WTC11 (cell line): Measurements from ENCODE around the gene HCLS1.

Experiments
- CBFB ChIP-seq: sonication (generic); formaldehyde crosslinking; IDR thresholded peaks from 2 replicates; pipeline ENCODE4 v1.8.1; 2022; ENCODE audit warnings: mild to moderate bottlenecking, low read depth, missing genetic modification reagents
- NFYB ChIP-seq: sonication (generic); formaldehyde crosslinking; conservative IDR thresholded peaks from 2 replicates; pipeline ENCODE4 v1.8.0; 2022; ENCODE audit warnings: low read depth, missing genetic modification reagents
- ZBTB21 ChIP-seq: sonication (generic); formaldehyde crosslinking; IDR thresholded peaks from 2 replicates; pipeline ENCODE4 v1.8.1; 2023; ENCODE audit warnings: mild to moderate bottlenecking, missing genetic modification reagents, borderline replicate concordance
- TF ChIP-seq, protein P1 (sequence below): sonication (generic); formaldehyde crosslinking; IDR thresholded peaks from 2 replicates; pipeline ENCODE4 v1.8.0; 2022; ENCODE audit warnings: mild to moderate bottlenecking, missing genetic modification reagents
- TF ChIP-seq, protein P2 (sequence below): fragments of 200-600 bp; IDR thresholded peaks from 2 replicates; pipeline ENCODE4 v1.8.0; 2022; ENCODE audit warnings: antibody characterized with exemption

DNA sequence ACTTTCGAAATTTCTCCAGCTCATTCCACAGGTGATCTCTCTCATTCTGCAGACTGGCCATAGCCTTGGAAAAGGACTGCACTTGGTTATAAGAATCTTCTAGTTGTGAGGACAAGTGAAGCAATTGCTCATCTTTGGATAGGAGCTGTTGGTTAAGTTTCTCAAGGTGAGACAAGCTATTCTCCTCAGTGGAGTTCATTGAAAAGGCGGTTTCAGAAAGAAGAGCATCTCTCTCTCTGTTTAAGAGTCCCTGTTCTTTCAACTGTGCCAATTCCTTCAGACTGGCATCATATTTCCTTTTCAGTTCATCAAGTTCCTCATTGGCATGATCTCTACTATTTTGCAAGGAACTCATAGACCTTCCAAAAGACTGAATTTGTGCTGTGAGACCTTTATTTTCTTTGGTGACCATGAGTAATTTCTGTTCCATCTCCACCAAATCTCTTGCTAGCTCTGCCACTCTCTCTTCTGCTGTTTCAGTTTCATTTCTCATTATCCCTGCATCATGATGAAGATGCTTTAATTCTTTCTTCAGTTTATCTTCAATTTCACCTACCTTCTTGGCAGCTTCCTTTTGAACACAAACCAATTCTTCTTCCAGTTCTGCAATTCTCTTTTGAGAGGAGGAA is 30.2 kb upstream of the HCLS1 start:
- TF ChIP-seq, protein P1, sequence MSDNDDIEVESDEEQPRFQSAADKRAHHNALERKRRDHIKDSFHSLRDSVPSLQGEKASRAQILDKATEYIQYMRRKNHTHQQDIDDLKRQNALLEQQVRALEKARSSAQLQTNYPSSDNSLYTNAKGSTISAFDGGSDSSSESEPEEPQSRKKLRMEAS (CRISPR knock-in tag): no peak
- TF ChIP-seq, protein P2, sequence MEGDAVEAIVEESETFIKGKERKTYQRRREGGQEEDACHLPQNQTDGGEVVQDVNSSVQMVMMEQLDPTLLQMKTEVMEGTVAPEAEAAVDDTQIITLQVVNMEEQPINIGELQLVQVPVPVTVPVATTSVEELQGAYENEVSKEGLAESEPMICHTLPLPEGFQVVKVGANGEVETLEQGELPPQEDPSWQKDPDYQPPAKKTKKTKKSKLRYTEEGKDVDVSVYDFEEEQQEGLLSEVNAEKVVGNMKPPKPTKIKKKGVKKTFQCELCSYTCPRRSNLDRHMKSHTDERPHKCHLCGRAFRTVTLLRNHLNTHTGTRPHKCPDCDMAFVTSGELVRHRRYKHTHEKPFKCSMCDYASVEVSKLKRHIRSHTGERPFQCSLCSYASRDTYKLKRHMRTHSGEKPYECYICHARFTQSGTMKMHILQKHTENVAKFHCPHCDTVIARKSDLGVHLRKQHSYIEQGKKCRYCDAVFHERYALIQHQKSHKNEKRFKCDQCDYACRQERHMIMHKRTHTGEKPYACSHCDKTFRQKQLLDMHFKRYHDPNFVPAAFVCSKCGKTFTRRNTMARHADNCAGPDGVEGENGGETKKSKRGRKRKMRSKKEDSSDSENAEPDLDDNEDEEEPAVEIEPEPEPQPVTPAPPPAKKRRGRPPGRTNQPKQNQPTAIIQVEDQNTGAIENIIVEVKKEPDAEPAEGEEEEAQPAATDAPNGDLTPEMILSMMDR: no peak
- no peak for TF ChIP-seq CBFB (CRISPR knock-in tag)
- TF ChIP-seq ZBTB21: no peak
- no peak for TF ChIP-seq NFYB (CRISPR knock-in tag)
